ENCODE results near the gene SELENBP1.
A peak's percentile ranks its signal among the peaks of the same experiment; 100 is the strongest.

SELENBP1 gene

DNA sequence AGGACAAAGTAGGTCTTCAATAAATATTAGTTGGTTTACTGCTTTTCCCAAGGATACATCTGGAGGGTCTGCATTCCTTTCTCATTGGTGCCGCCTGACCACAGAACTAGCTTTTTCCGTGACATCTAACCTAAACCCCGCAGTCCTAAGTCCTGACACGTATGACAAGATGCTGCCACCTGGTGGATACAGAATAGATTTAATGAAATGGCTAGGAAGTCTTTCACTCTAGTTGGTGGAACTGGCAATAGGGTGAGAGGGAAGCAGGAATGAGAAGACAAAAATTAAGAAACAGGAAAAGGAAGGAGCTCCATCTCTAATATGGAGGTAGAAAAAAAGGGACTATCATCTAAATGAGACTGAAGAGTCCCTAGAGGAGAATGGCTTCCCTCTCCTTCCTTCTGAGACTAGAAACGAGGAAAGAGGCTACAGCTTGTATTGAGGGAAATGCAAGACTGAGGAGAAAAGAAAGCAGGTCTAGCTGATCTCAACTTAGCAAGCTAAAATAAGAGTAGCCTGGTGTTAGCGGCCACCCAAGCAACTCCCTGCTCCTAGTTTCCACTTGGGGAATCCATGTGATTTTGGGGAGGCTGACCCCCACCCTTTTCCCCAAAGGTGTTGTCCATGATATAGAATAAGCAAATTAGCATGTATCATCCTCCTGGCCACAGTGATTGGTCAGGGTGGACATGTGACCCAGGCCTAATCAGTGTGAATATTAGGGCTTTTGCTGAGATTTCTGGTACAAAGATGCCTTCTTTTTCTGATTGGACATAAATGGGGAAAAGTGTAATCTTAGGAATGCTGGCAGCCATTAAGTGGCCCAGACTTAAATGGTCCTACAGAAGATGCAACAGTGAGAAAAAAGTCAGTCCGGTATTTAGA lies 31.4 kb downstream of the SELENBP1 start:
- TF ChIP-seq, protein P1, sequence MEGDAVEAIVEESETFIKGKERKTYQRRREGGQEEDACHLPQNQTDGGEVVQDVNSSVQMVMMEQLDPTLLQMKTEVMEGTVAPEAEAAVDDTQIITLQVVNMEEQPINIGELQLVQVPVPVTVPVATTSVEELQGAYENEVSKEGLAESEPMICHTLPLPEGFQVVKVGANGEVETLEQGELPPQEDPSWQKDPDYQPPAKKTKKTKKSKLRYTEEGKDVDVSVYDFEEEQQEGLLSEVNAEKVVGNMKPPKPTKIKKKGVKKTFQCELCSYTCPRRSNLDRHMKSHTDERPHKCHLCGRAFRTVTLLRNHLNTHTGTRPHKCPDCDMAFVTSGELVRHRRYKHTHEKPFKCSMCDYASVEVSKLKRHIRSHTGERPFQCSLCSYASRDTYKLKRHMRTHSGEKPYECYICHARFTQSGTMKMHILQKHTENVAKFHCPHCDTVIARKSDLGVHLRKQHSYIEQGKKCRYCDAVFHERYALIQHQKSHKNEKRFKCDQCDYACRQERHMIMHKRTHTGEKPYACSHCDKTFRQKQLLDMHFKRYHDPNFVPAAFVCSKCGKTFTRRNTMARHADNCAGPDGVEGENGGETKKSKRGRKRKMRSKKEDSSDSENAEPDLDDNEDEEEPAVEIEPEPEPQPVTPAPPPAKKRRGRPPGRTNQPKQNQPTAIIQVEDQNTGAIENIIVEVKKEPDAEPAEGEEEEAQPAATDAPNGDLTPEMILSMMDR (IDR thresholded peaks at IDR 0.05): peak; percentile 63 to 81
- H3K4me3 ChIP-seq: no peak overlapping the region
- peaks cover 11 to 36% (median 32%) of the 10 kb centered on the region in 3 donors for H3K36me3 ChIP-seq
- H3K9me3 ChIP-seq: no peaks in the 10 kb centered on the region
- DNase-seq: no peak
- H3K27me3 ChIP-seq: no peaks in the 10 kb centered on the region
- peaks cover 2 to 7% (median 5%) of the 10 kb centered on the region in 4 donors for H3K4me1 ChIP-seq
- H3K27ac ChIP-seq: peak overlapping the region; percentile 46 to 50
- intact Hi-C loops (cut with DNase I; ENCODE audit: low total_unique reads): loop anchor here (10.0 kb wide), 2 partner anchors 54 to 146 kb away; partner anchors contain the start of genes PIP5K1A, PSMB4 and VPS72

DNA sequence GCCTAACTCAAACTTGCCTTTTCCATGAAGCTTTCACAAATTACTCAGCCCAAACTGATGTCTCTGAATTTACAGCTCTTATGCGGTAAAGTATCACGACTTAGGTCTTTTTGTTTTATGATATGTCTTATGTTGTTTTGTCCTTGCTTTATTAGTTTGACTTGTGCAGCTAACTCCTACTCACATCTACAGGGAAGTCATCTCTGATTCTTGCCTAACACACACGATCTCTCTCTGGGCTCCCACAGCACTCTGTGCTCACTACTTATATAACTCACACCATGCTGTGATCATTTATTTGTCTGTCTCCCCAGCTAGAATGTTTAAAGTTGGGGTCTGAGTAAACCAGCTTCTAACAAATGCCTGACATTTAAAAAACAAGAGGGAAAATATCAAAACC lies 35.9 kb downstream of the SELENBP1 start:
- H3K9me3 ChIP-seq: no peaks in the 10 kb centered on the region

DNA sequence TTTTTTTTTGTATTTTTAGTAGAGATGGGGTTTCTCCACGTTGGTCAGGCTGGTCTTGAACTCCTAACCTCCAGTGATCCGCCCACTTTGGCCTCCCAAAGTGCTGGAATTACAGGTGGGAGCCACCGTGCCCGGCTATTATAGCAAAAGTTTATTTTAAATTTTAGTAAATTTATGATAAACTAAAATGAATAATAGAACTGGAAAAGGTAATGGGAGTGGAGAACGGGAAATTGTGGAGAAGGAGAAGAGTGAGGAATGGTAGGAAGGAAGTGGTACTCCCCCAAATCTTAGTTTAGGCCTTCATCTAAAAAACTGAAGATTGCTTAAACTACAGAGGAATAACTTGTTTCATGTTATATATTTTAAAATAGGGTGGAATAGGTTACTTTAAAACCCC lies 37.7 kb downstream of the SELENBP1 start:
- Histone ChIP-seq H3K36me3 (no peaks in the 10 kb centered on the region), H3K9me3 (no peaks in the 10 kb centered on the region), H3K4me3 (no peak overlapping the region), H3K27ac (no peak overlapping the region), H3K4me1 (no peaks in the 10 kb centered on the region), H3K27me3 (no peaks in the 10 kb centered on the region)
- intact Hi-C loops (cut with DNase I; ENCODE audit: low total_unique reads): no loop called here
- TF ChIP-seq, protein P1 (IDR thresholded peaks at IDR 0.05): no peak
- DNase-seq: no peak

More for the DNA sequence above, 35.9 kb downstream of the SELENBP1 start:
- H3K4me1 ChIP-seq: no peaks in the 10 kb centered on the region
- TF ChIP-seq, protein P1 (IDR thresholded peaks at IDR 0.05): no peak
- H3K36me3 ChIP-seq: peaks cover 0 to under 1% (median 0%) of the 10 kb centered on the region in 3 donors
- no peak overlapping the region for H3K27ac ChIP-seq
- intact Hi-C loops (cut with DNase I; ENCODE audit: low total_unique reads): no loop called here
- no peak for DNase-seq
- H3K4me3 ChIP-seq: no peak overlapping the region
- H3K27me3 ChIP-seq: no peaks in the 10 kb centered on the region

DNA sequence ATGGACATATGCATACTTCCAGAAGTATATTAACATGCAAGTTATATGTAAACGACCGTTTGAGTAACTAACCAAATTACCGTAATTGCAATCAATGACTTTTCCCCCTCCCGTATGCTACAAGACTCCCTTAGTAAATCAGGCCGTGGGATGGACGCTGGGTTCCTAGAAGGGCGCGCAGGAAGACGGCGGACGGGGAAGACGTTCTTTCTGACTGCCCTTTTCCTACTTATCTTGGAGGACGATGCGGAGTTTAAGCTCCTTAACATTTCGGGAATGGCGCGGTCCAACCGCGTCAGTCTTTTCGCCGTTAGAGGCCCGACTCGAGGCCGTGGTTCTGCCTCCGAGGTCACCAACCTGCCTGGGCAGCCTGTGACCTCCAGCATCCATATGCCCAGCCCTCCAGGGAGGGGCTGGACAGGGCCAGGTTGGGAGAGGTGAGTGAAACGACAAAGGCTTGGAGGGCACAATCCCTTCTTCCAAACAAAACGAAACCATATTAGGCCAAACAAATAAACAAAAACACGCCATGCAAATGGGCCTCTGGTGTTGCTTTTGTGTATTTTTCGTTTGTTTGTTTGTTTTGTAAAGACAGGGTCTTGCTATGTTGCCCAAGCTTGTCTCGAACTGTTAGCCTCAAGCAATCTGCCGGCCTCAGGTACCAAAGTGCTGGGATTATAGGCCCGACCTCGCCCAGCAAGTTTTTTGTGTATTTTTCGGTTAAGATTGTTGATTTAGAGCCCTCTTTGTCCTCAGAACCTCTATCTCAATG lies 44.4 kb downstream of the SELENBP1 start:
- intact Hi-C loops (cut with DNase I; ENCODE audit: low total_unique reads): no loop called here
- no peak for DNase-seq
- H3K27ac ChIP-seq: peak overlapping the region; percentile 90 to 96

More for the DNA sequence above, 44.4 kb downstream of the SELENBP1 start:
- peaks cover 5 to 28% (median 6%) of the 10 kb centered on the region in 3 donors for H3K36me3 ChIP-seq
- H3K4me1 ChIP-seq: peaks cover 0 to 32% (median 26%) of the 10 kb centered on the region in 4 donors
- no peaks in the 10 kb centered on the region for H3K9me3 ChIP-seq
- peak overlapping the region; percentile 78 to 95 for H3K4me3 ChIP-seq
- TF ChIP-seq, protein P1 (IDR thresholded peaks at IDR 0.05): no peak
- H3K27me3 ChIP-seq: no peaks in the 10 kb centered on the region

Measured in tibial artery (tissue), 4 donors.